HG03064 (cell line): ENCODE measurements around the gene C2orf49.
"Not testable (repeated sequence)": the region's sequence is repeated elsewhere in the genome, so short reads cannot be mapped to it uniquely, and the experiment has no call there.

Experiments used
- ATAC-seq: cut with Tn5 transposase; IDR thresholded peaks from one replicate; pipeline ENCODE4 v1.9.1; 2021; ENCODE audit warnings: low read depth; ENCODE audit not compliant: unreplicated experiment

C2orf49 gene

GRCh38 chr2:105320651-105321215, 16.6 kb upstream of the C2orf49 start:
- no peak for ATAC-seq

GRCh38 chr2:105321875-105322646, 15.3 kb upstream of the C2orf49 start:
- no peak for ATAC-seq

GRCh38 chr2:105323111-105323510, 14.2 kb upstream of the C2orf49 start:
- ATAC-seq, result no peak

- no peak for ATAC-seq
Observed at GRCh38 chr2:105324101-105324500, 13.2 kb upstream of the C2orf49 start.

- ATAC-seq, result no peak
Observed at GRCh38 chr2:105324732-105325131, 12.6 kb upstream of the C2orf49 start.

GRCh38 chr2:105325389-105325963, 11.9 kb upstream of the C2orf49 start:
- no peak for ATAC-seq

GRCh38 chr2:105327271-105327670, 10.1 kb upstream of the C2orf49 start:
- not testable (repeated sequence) for ATAC-seq

- no peak for ATAC-seq
Observed at GRCh38 chr2:105327690-105328089, 9.7 kb upstream of the C2orf49 start.

- ATAC-seq, result no peak
Observed at GRCh38 chr2:105328281-105329196, 8.8 kb upstream of the C2orf49 start.

- ATAC-seq, result peak; percentile 3
Observed at GRCh38 chr2:105329197-105329554, 8.2 kb upstream of the C2orf49 start.

GRCh38 chr2:105329561-105330495, 7.5 kb upstream of the C2orf49 start, which contains the start of gene TGFBRAP1:
TGFBRAP1 (minus strand) TSS chr2:105329735; CDS start chr2:105308301, 21,434 bp downstream.
- ATAC-seq, result peak; percentile 57

- no peak for ATAC-seq
Observed at GRCh38 chr2:105330681-105331375, 6.5 kb upstream of the C2orf49 start.

GRCh38 chr2:105334211-105334610, 3.1 kb upstream of the C2orf49 start:
- ATAC-seq, result no peak

- no peak for ATAC-seq
Observed at GRCh38 chr2:105335469-105335868, 1.9 kb upstream of the C2orf49 start.

GRCh38 chr2:105336786-105337121, 586 bp upstream of the C2orf49 start:
- no peak for ATAC-seq

- ATAC-seq, result peak; percentile 9
Observed at GRCh38 chr2:105338020-105338385, 663 bp downstream of the C2orf49 start.

- no peak for ATAC-seq
Observed at GRCh38 chr2:105339414-105339813, 2.1 kb downstream of the C2orf49 start.

- no peak for ATAC-seq
Observed at GRCh38 chr2:105344704-105345345, 7.5 kb downstream of the C2orf49 start.

GRCh38 chr2:105357122-105357521, 19.8 kb downstream of the C2orf49 start:
- ATAC-seq, result no peak
